IMR-90 (cell line): ENCODE measurements around the gene CYFIP1. TPM values are rescaled to one million over a fixed set of nuclear protein-coding genes. Genes with fewer than 3 reads are reported as not detected.

ENCODE experiments used
- ATAC-seq: fragments of 200-7000 bp; cut with Tn5 transposase; 2 replicates; pipeline ENCODE4 v1.9.1; 2020; ENCODE audit warnings: low read depth, mild to moderate bottlenecking, moderate library complexity
- BruUV-seq: library from RNA; stranded (reverse); fragments of 400-500 nt; replicated peaks from 2 replicates; lab custom pipeline; 2021; lab: Mats Ljungman, UMichigan
- CTCF ChIA-PET: fragments of 300-600 bp; formaldehyde crosslinking; extraction: SDS; loops from one replicate; lab custom pipeline; 2021; ENCODE audit warnings: antibody characterized with exemption; lab: Yijun Ruan, JAX
- POLR2A ChIA-PET: fragments of 300-600 bp; sonication (Branson Sonifier 250); formaldehyde crosslinking; loops from one replicate; lab custom pipeline; 2022; ENCODE audit warnings: antibody characterized with exemption; ENCODE audit not compliant: unreplicated experiment; lab: Charles Lee
- DNase-seq: peaks from one replicate; pipeline ENCODE4 v3.0.0; 2013
- H2AFZ ChIP-seq: replicated peaks from 2 replicates; pipeline ENCODE3; 2013; ENCODE audit warnings: low read length, mild to moderate bottlenecking; ENCODE audit not compliant: poor library complexity
- H2AK5ac ChIP-seq: 2 replicates; pipeline ENCODE4 v1.6.1; 2013; ENCODE audit warnings: low read depth, low read length, inconsistent platforms
- H2AK9ac ChIP-seq: replicated peaks from 2 replicates; pipeline ENCODE3; 2013; ENCODE audit warnings: mild to moderate bottlenecking, low read depth, low read length, moderate library complexity; ENCODE audit not compliant: poor library complexity
- H2BK120ac ChIP-seq: 2 replicates; pipeline ENCODE4 v1.6.1; 2013; ENCODE audit warnings: low read depth, low read length, inconsistent platforms
- H2BK15ac ChIP-seq: 3 replicates; pipeline ENCODE4 v1.6.1; 2013; ENCODE audit warnings: low read depth, low read length, inconsistent platforms
- H2BK20ac ChIP-seq: 2 replicates; pipeline ENCODE4 v1.6.1; 2013; ENCODE audit warnings: low read depth, mild to moderate bottlenecking, inconsistent platforms, low read length, moderate library complexity
- H2BK5ac ChIP-seq: 2 replicates; pipeline ENCODE4 v1.6.1; 2013; ENCODE audit warnings: mild to moderate bottlenecking, low read depth, low read length, inconsistent platforms; ENCODE audit not compliant: poor library complexity, severe bottlenecking
- H3K14ac ChIP-seq: replicated peaks from 2 replicates; pipeline ENCODE4 v1.6.1; 2013; ENCODE audit warnings: low read depth, low read length, inconsistent platforms
- H3K18ac ChIP-seq: 2 replicates; pipeline ENCODE4 v1.6.1; 2013; ENCODE audit warnings: low read depth, low read length, control low read depth
- H3K23ac ChIP-seq: 2 replicates; pipeline ENCODE4 v1.6.1; 2013; ENCODE audit warnings: low read depth, low read length, inconsistent platforms
- H3K27ac ChIP-seq: 2 replicates; pipeline ENCODE4 v1.5.1; 2013; ENCODE audit warnings: mild to moderate bottlenecking, control low read depth, low read length; ENCODE audit not compliant: insufficient read depth
- H3K27me3 ChIP-seq: 2 replicates; pipeline ENCODE4 v1.6.1; 2013; ENCODE audit warnings: low read length; ENCODE audit not compliant: control insufficient read depth, insufficient read depth
- H3K36me3 ChIP-seq: 2 replicates; pipeline ENCODE4 v1.6.1; 2013; ENCODE audit warnings: low read length, mixed read lengths; ENCODE audit not compliant: control insufficient read depth, insufficient read depth
- H3K4ac ChIP-seq: 2 replicates; pipeline ENCODE4 v1.6.1; 2013; ENCODE audit warnings: low read depth, low read length, inconsistent platforms
- H3K4me1 ChIP-seq: 2 replicates; pipeline ENCODE4 v1.6.1; 2013; ENCODE audit warnings: low read length, mixed read lengths; ENCODE audit not compliant: control insufficient read depth, insufficient read depth
- H3K4me2 ChIP-seq: 2 replicates; pipeline ENCODE4 v1.6.1; 2013; ENCODE audit warnings: low read depth, mild to moderate bottlenecking, control low read depth, low read length, moderate library complexity
- H3K4me3 ChIP-seq: 2 replicates; pipeline ENCODE4 v1.5.1; 2013; ENCODE audit warnings: low read depth, mild to moderate bottlenecking, control low read depth, low read length, moderate library complexity; ENCODE audit not compliant: insufficient read depth
- H3K56ac ChIP-seq: 2 replicates; pipeline ENCODE4 v1.6.1; 2013; ENCODE audit warnings: low read length, inconsistent platforms; ENCODE audit not compliant: insufficient read depth; ENCODE audit errors: extremely low read depth
- H3K79me1 ChIP-seq, 2 experiments: 2 replicates each; pipeline ENCODE4 v1.6.1; 2013; ENCODE audit warnings: low read length in 2 of 2, inconsistent platforms in 1 of 2, low read depth in 1 of 2
- H3K9ac ChIP-seq: 2 replicates; pipeline ENCODE4 v1.6.1; 2013; ENCODE audit warnings: low read depth, low read length, control low read depth
- H3K9me1 ChIP-seq: 2 replicates; pipeline ENCODE4 v1.6.1; 2013; ENCODE audit warnings: low read length, inconsistent platforms; ENCODE audit not compliant: insufficient read depth
- H3K9me3 ChIP-seq: 2 replicates; pipeline ENCODE4 v1.6.1; 2013; ENCODE audit warnings: low read length; ENCODE audit not compliant: control insufficient read depth, insufficient read depth
- H4K20me1 ChIP-seq: 2 replicates; pipeline ENCODE4 v1.6.1; 2013; ENCODE audit warnings: low read length, inconsistent platforms; ENCODE audit not compliant: insufficient read depth
- H4K5ac ChIP-seq: 2 replicates; pipeline ENCODE4 v1.6.1; 2013; ENCODE audit warnings: mild to moderate bottlenecking, low read depth, low read length, control low read depth
- H4K8ac ChIP-seq, 2 experiments: 2 replicates each; pipeline ENCODE4 v1.6.1; 2013; ENCODE audit warnings: low read depth in 2 of 2, low read length in 2 of 2, control low read depth in 1 of 2, inconsistent platforms in 1 of 2
- H4K91ac ChIP-seq: 2 replicates; pipeline ENCODE4 v1.6.1; 2013; ENCODE audit warnings: low read depth, low read length, inconsistent platforms; ENCODE audit not compliant: insufficient read depth
- ELK1 ChIP-seq: fragments of 150-350 bp; IDR thresholded peaks from 2 replicates; pipeline ENCODE4 v1.6.1; 2016; ENCODE audit warnings: low read depth, mild to moderate bottlenecking, low read length, moderate library complexity, borderline replicate concordance
- FOS ChIP-seq: fragments of 150-350 bp; IDR thresholded peaks from 2 replicates; pipeline ENCODE4 v1.6.1; 2016; ENCODE audit warnings: low read depth, low read length
- MAZ ChIP-seq: IDR thresholded peaks from 2 replicates; pipeline ENCODE4 v1.6.1; 2012; ENCODE audit warnings: low read depth, mild to moderate bottlenecking, low read length, improper control_type of control experiment, moderate library complexity, borderline replicate concordance
- MXI1 ChIP-seq: IDR thresholded peaks from 2 replicates; pipeline ENCODE4 v1.6.1; 2012; ENCODE audit warnings: low read depth, mild to moderate bottlenecking, low read length, moderate library complexity, borderline replicate concordance
- NFE2L2 ChIP-seq: fragments of 150-350 bp; IDR thresholded peaks from 2 replicates; pipeline ENCODE4 v1.6.1; 2016; ENCODE audit warnings: low read depth, mild to moderate bottlenecking, low read length
- RAD21 ChIP-seq: IDR thresholded peaks from 2 replicates; pipeline ENCODE4 v1.6.1; 2012; ENCODE audit warnings: low read length, improper control_type of control experiment
- WGBS, 2 experiments: methylation state at CpG; one replicate each; pipeline versions ENCODE4 v1.1.5 to v1.1.7; 2013; ENCODE audit warnings: missing lambda C conversion rate in 2 of 2; ENCODE audit not compliant: insufficient read length in 1 of 2; ENCODE audit errors: extremely low coverage in 2 of 2; 5-methylcytosine and 5-hydroxymethylcytosine counted together
- dilution Hi-C: fragments of 300-500 bp; cut with HindIII; formaldehyde crosslinking; loops from one replicate; pipeline ENCODE4 v1.14.3; 2018; ENCODE audit warnings: low sequenced_read_pairs; ENCODE audit not compliant: unreplicated experiment
- in situ Hi-C: fragments of 300-500 bp; cut with MboI; formaldehyde crosslinking; loops from 3 replicates; pipeline ENCODE4 v1.14.3; 2019; ENCODE audit warnings: low sequenced_read_pairs, inconsistent platforms, mixed read lengths
- intact Hi-C: fragments of 100-400 bp; cut with micrococcal nuclease; formaldehyde crosslinking; loops from 2 replicates; pipeline ENCODE4 v1.10.0; 2022
- polyA plus RNA-seq, 3 experiments: library from polyadenylated mRNA; depleted of rRNA; stranded (reverse); fragments of >200 nt; gene quantifications; 2 replicates each; pipeline ENCODE4 v1.2.3, GENCODE V29; 2012; ENCODE audit warnings: low replicate concordance in 1 of 3
- total RNA-seq: library from RNA; depleted of rRNA; stranded (reverse); fragments of >200 nt; gene quantifications from 2 replicates; pipeline ENCODE4 v1.2.3, GENCODE V29; 2012

Gene CYFIP1
- total and polyA plus RNA-seq, 2 of the 4 experiments (the other 2 are of a cell fraction), result 58.4 to 163 TPM

GRCh38 chr15:22908830-22909229 lies 71.3 kb downstream of the CYFIP1 start:
- no TSS peak for BruUV-seq
- H2AFZ ChIP-seq, result no peak overlapping the region
- no peak overlapping the region for H2AK9ac ChIP-seq
- CTCF ChIA-PET, result no interaction called here
- H2BK15ac ChIP-seq, result no peak overlapping the region
- no peak overlapping the region for H3K23ac ChIP-seq
- no peak for DNase-seq
- no peak overlapping the region for H3K4me2 ChIP-seq
- no CpG with 5 or more reads among the region's 9 CpGs for WGBS, 2 experiments
- no peak overlapping the region for H4K5ac ChIP-seq
- H3K56ac ChIP-seq, result no peak overlapping the region
- intact Hi-C loops, result no loop called here
- H4K91ac ChIP-seq, result no peak overlapping the region
- no peak overlapping the region for H3K18ac ChIP-seq
- peaks cover 0 to 4% of the 10 kb centered on the region in 2 experiments; a peak in 1 of 4 replicates for H3K79me1 ChIP-seq
- no peaks in the 10 kb centered on the region for H3K4me1 ChIP-seq
- H4K20me1 ChIP-seq, result no peaks in the 10 kb centered on the region
- no peak overlapping the region for H3K9ac ChIP-seq
- no peaks in the 10 kb centered on the region for H3K27me3 ChIP-seq
- in situ Hi-C loops, result no loop called here
- H3K9me3 ChIP-seq, result no peaks in the 10 kb centered on the region
- no peak overlapping the region for H2BK5ac ChIP-seq
- no peak overlapping the region for H3K27ac ChIP-seq
- dilution Hi-C loops, result no loop called here
- no peak overlapping the region for H2BK120ac ChIP-seq
- H3K14ac ChIP-seq, result no peak overlapping the region
- peaks cover 58% of the 10 kb centered on the region for H3K36me3 ChIP-seq
- POLR2A ChIA-PET, result no interaction called here
- no peak overlapping the region for H3K4me3 ChIP-seq
- H2AK5ac ChIP-seq, result no peak overlapping the region
- no peak for ATAC-seq
- H2BK20ac ChIP-seq, result no peak overlapping the region
- H4K8ac ChIP-seq, result no peak overlapping the region
- H3K4ac ChIP-seq, result no peak overlapping the region
- H3K9me1 ChIP-seq, result peaks cover 3% of the 10 kb centered on the region; the same call in 1 of the 2 replicates
- TF ChIP-seq MXI1 (no peak), FOS (no peak), ELK1 (no peak), MAZ (no peak), RAD21 (no peak), NFE2L2 (no peak)
